ENCODE measurements around the gene EPX. TPM values are rescaled to one million over a fixed set of nuclear protein-coding genes. Genes with fewer than 3 reads are reported as not detected.

EPX gene
- total RNA-seq, 1 experiment from 2014 or later = not detected

GRCh38 chr17:58153046-58153445 is 39.5 kb upstream of the EPX start:
- no peaks in the 10 kb centered on the region for H4K20me1 ChIP-seq (ENCODE audit: insufficient read depth)
- H3K9me2 ChIP-seq (ENCODE audit: insufficient read depth) = no peaks in the 10 kb centered on the region
- H3K4me2 ChIP-seq (ENCODE audit: low read length) = no peak overlapping the region
- peaks cover 69% of the 10 kb centered on the region for H3K27me3 ChIP-seq (ENCODE audit: insufficient read depth, low read length)
- ChIA-PET CTCF (no interaction called here), POLR2A (no interaction called here), RAD21 (ENCODE audit: low non-redundant PET in 1 of 2, low total read pairs in 2 of 2, uncharacterized antibody in 2 of 2, unreplicated experiment in 2 of 2) (no interaction called here)
- no TSS peak for BruUV-seq (replicated peaks)
- DNase-seq (ENCODE audit: low read depth, low spot score) (no peak), ATAC-seq (no peak)
- no peak overlapping the region for H3K4me3 ChIP-seq (replicated peaks in 1 of 2; ENCODE audit: low read depth in 1 of 2, low read length in 2 of 2)
- H3K9me3 ChIP-seq (ENCODE audit: control insufficient read depth in 1 of 2, insufficient read depth in 1 of 2, low read depth in 1 of 2, low read length in 2 of 2) = no peaks in the 10 kb centered on the region
- H3K79me2 ChIP-seq (ENCODE audit: insufficient read depth, low read length) = no peaks in the 10 kb centered on the region
- H3K9ac ChIP-seq (ENCODE audit: low read length) = no peak overlapping the region
- H2AFZ ChIP-seq (ENCODE audit: low read depth, low read length, poor library complexity, severe bottlenecking) = no peak overlapping the region
- intact Hi-C loops (cut with micrococcal nuclease) = no loop called here
- H3K27ac ChIP-seq (ENCODE audit: low read depth, low read length) = no peak overlapping the region
- TF ChIP-seq EZH2phosphoT487 (IDR thresholded peaks at IDR 0.05; ENCODE audit: borderline replicate concordance) = no peak
- no peak for TF ChIP-seq ATF3 (IDR thresholded peaks at IDR 0.05)
- no peak for TF ChIP-seq TCF7L2 (IDR thresholded peaks at IDR 0.05; ENCODE audit: borderline replicate concordance, extremely low read depth, insufficient read depth, insufficient read length)
- TF ChIP-seq JUND (IDR thresholded peaks at IDR 0.05) = no peak
- TF ChIP-seq, protein P1, sequence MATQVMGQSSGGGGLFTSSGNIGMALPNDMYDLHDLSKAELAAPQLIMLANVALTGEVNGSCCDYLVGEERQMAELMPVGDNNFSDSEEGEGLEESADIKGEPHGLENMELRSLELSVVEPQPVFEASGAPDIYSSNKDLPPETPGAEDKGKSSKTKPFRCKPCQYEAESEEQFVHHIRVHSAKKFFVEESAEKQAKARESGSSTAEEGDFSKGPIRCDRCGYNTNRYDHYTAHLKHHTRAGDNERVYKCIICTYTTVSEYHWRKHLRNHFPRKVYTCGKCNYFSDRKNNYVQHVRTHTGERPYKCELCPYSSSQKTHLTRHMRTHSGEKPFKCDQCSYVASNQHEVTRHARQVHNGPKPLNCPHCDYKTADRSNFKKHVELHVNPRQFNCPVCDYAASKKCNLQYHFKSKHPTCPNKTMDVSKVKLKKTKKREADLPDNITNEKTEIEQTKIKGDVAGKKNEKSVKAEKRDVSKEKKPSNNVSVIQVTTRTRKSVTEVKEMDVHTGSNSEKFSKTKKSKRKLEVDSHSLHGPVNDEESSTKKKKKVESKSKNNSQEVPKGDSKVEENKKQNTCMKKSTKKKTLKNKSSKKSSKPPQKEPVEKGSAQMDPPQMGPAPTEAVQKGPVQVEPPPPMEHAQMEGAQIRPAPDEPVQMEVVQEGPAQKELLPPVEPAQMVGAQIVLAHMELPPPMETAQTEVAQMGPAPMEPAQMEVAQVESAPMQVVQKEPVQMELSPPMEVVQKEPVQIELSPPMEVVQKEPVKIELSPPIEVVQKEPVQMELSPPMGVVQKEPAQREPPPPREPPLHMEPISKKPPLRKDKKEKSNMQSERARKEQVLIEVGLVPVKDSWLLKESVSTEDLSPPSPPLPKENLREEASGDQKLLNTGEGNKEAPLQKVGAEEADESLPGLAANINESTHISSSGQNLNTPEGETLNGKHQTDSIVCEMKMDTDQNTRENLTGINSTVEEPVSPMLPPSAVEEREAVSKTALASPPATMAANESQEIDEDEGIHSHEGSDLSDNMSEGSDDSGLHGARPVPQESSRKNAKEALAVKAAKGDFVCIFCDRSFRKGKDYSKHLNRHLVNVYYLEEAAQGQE (IDR thresholded peaks at IDR 0.05; ENCODE audit: low read depth) = no peak
- TF ChIP-seq EZH2 (IDR thresholded peaks at IDR 0.05) = no peak
- no peak for TF ChIP-seq ZNF274 (IDR thresholded peaks at IDR 0.05; ENCODE audit: low read depth, low read length)
- no peak for TF ChIP-seq SIN3A (IDR thresholded peaks at IDR 0.05; ENCODE audit: low read depth)
- TF ChIP-seq CEBPB (IDR thresholded peaks at IDR 0.05; ENCODE audit: low read depth) = no peak
- no peak for TF ChIP-seq RAD21 (IDR thresholded peaks at IDR 0.05; ENCODE audit: low read depth)
- H3K36me3 ChIP-seq (ENCODE audit: control insufficient read depth in 1 of 2, insufficient read depth in 2 of 2, low read length in 2 of 2) = no peaks in the 10 kb centered on the region
- no peaks in the 10 kb centered on the region for H3K4me1 ChIP-seq (ENCODE audit: control insufficient read depth in 1 of 2, insufficient read depth in 2 of 2, low read length in 2 of 2)
